GM21360 (cell line): ENCODE measurements around the gene MRPL49.
"Not testable (repeated sequence)": the region's sequence is repeated elsewhere in the genome, so short reads cannot be mapped to it uniquely, and the experiment has no call there.

Experiments
- ATAC-seq: cut with Tn5 transposase; IDR thresholded peaks from one replicate; pipeline ENCODE4 v1.9.1; 2021; ENCODE audit warnings: mild to moderate bottlenecking, moderate library complexity; ENCODE audit not compliant: unreplicated experiment

Gene MRPL49

GRCh38 chr11:65160643-65161042 lies 38.5 kb downstream of the MRPL49 start:
- no peak for ATAC-seq

- no peak for ATAC-seq
Measured at GRCh38 chr11:65163684-65164083, 41.6 kb downstream of the MRPL49 start.

- no peak for ATAC-seq
Measured at GRCh38 chr11:65165410-65166317, 43.5 kb downstream of the MRPL49 start.

- no peak for ATAC-seq
Measured at GRCh38 chr11:65166893-65167292, 44.8 kb downstream of the MRPL49 start.

- ATAC-seq, result no peak
Measured at GRCh38 chr11:65167656-65168055, 45.5 kb downstream of the MRPL49 start.

- ATAC-seq, result no peak
Measured at GRCh38 chr11:65169164-65169641, 47.1 kb downstream of the MRPL49 start.

GRCh38 chr11:65170058-65170534 lies 48.0 kb downstream of the MRPL49 start, which contains the start of gene SPDYC:
SPDYC (plus strand) TSS chr11:65170233; CDS start chr11:65171358, 1,125 bp downstream.
- ATAC-seq, result no peak

GRCh38 chr11:65172600-65172999 lies 50.5 kb downstream of the MRPL49 start:
- no peak for ATAC-seq

- ATAC-seq, result not testable (repeated sequence)
Measured at GRCh38 chr11:65174571-65175010, 52.5 kb downstream of the MRPL49 start.
